Ovary (tissue), 3 donors: ENCODE measurements around the gene MECP2.

Experiments used
- CTCF ChIP-seq, 3 donors: fragments of 450-650 bp in 2 of 3; fragments of 200-600 bp in 1 of 3; IDR thresholded peaks; one replicate each; pipeline versions ENCODE4 v1.5.1 to v1.8.0; 2016 to 2022; ENCODE audit warnings: antibody characterized with exemption in 3 of 3, mild to moderate bottlenecking in 1 of 3
- EP300 ChIP-seq: sonication (generic); formaldehyde crosslinking; IDR thresholded peaks from one replicate; pipeline ENCODE4 v1.6.1; 2017; ENCODE audit warnings: antibody characterized with exemption
- POLR2A ChIP-seq: fragments of 450-650 bp; IDR thresholded peaks from one replicate; pipeline ENCODE4 v1.6.1; 2017; ENCODE audit warnings: antibody characterized with exemption, mild to moderate bottlenecking, moderate library complexity
- donor health status: DM: no; HTN: no; CAD: no.

GRCh38 chrX:154030266-154030665 lies 67.3 kb downstream of the MECP2 start:
- TF ChIP-seq CTCF (IDR thresholded peaks at IDR 0.05) (no peak), POLR2A (no peak), EP300 (no peak)
